ENCODE measurements around the gene KLHDC8A.
A peak's percentile ranks its signal among the peaks of the same experiment; 100 is the strongest.
"Not testable (repeated sequence)": the region's sequence is repeated elsewhere in the genome, so short reads cannot be mapped to it uniquely, and the experiment has no call there.

KLHDC8A gene

GRCh38 chr1:205306929-205307566 lies 49.7 kb downstream of the KLHDC8A start:
- intact Hi-C loops (cut with DNase I), result no loop called here
- DNase-seq, result no peak

- intact Hi-C loops (cut with DNase I), result no loop called here
- no peak for DNase-seq
Observed at GRCh38 chr1:205304695-205305070, 52.0 kb downstream of the KLHDC8A start.

DNA sequence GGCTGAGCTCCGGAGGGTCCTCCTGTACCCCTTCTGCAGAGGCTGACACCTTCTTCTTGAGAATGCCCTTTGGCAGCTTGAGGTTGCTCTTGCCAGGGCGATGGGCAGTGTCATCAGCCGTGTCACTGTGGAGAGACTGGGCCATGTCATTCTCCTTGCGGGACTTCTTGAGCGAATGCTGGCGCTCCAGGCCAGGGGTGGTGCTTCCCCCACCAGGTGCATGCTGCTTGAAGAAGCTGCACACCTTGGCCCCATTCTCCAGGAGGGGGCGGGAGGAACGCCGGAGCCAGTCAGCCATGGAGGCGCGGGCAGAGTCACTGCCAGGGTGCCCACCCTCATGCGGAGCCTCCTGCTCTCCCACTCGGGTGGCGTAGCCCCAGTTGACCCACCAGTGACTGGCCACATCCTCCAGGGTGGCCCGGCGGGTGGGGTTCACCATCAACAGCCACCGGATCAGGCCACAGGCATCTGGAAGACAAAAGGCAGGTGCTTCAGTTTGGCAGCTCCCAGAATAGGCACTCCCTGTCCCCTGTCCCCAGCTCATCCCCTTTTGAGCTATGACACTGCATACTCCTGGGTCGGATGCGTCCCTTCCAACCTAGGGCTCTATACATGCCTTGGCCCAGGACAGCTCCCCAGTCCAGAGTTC lies 52.6 kb downstream of the KLHDC8A start:
- DNase-seq, result no peak

DNA sequence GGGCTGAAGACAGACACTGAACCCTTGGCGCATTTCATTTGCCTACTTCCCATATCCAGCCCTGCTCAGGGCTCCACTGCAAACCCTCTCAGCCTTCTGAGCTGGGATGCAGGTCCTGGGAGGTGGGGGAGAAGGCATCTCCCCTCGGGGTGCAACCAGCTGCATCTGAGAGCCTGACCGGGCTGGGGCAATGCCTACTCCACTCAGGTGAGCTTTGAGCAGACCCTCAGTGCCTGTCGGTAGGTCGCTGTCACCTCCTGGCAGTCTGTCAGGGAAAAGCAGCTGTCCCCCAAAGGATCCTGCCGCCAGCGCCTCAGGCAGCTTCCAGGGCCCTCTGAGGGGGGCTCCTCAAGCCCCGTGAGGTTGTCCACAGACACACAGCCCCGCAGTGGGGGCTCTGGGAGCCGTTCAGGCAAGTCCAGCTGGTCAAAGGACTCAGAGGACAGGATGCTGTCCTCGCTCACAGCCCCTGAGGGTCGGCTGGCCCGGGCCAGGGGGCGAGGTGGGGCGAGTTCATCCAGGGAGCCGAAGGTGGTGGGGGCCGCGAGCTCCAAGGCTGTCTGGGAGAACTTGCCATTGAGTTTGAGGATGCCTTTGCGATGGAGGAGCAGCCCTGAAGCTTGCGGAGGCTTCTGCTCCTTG lies 53.4 kb downstream of the KLHDC8A start:
- intact Hi-C loops (cut with DNase I), result no loop called here
- no peak for DNase-seq

More for the DNA sequence above, 52.6 kb downstream of the KLHDC8A start:
- intact Hi-C loops (cut with DNase I), result no loop called here

DNA sequence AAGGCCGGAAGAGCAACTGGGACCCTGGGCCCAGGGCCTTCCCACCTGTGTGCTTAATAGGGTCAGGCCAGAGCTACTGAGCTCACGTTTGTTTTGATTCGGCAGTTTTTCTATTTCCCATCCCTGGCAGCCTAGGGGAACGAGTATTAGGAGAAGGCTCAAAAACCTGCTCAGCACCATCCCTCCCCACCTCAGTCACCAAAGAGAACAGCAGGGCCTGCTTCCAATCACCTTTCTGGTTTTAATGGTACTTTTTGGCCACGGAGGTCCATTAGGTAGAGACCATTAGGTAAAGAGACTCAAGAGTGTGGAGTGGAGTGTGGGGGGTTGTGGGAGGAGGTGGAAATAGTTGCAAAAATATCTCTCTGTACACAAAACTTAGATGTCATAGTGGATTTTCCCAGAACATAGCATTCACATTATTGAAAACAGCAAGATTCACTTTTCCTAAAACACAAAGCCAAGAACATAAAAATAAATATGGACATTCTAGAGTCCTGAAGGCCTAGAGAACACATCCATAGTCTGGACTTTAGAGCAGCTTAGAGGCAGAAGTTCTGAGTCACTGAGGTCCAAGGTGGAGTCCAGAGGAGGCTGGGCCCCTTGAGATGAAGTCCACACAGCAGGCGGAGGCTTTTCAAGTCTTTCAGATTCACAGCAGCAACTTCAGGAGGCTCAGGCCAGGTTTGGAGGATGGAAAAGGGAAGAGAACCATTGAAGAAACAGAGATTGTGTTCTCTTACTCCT lies 54.7 kb downstream of the KLHDC8A start:
- DNase-seq, result no peak
- intact Hi-C loops (cut with DNase I), result no loop called here

GRCh38 chr1:205301205-205301821 lies 55.4 kb downstream of the KLHDC8A start:
- peak in 18 of 42 donors; percentile 13 to 63 (median 40) for DNase-seq

GRCh38 chr1:205300149-205300548 lies 56.6 kb downstream of the KLHDC8A start:
- no peak for DNase-seq
- intact Hi-C loops (cut with DNase I), result no loop called here

More at GRCh38 chr1:205301205-205301821, 55.4 kb downstream of the KLHDC8A start:
- intact Hi-C loops (cut with DNase I), result no loop called here

DNA sequence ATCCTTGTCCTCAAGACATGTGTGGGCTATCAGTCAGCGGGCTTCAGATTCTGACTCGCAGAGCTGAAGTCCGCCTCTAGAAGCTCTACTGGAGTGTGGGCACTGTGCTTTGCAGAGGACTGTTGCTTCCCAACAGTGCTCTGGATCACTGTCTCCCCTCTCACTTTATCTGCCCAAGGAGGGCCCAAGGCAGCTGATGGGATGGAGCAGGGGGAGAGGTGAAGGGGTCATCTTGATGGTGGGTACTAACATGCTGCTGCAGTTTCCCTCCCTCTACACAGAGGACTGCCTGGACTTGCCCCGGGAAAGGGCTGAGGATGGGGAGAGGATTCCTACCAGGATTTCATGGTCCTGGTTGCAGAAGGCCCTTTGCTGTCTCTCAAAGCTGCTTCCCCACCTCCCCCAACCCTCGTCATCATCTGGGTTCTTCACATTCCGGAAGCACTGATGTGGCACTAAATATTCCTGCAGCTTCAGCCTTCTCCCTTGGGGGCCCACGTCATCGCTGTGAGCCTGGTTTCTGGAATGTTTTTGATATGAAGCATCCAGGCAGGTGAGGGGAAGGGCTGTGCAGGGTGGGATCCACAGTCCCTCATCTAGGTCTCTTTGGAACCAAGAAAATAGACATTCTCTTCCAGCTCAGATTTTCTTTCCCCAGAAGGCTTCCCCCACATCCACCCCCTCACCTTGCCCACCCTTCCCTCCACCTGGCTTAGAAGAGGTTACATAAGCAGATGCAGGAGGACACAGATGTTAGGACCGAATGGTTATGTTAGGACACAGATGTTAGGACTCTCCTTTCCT lies 58.3 kb downstream of the KLHDC8A start:
- intact Hi-C loops (cut with DNase I), result no loop called here

GRCh38 chr1:205297546-205298177 lies 59.1 kb downstream of the KLHDC8A start:
- DNase-seq; intact Hi-C loops (cut with DNase I): not testable (repeated sequence)

More for the DNA sequence above, 58.3 kb downstream of the KLHDC8A start:
- DNase-seq, result peak in 32 of 42 donors; percentile 24 to 80 (median 54)

- intact Hi-C loops (cut with DNase I), result no loop called here
- DNase-seq, result no peak
Observed at GRCh38 chr1:205296154-205296553, 60.6 kb downstream of the KLHDC8A start.

GRCh38 chr1:205294934-205295333 lies 61.8 kb downstream of the KLHDC8A start:
- DNase-seq, result no peak
- intact Hi-C loops (cut with DNase I), result no loop called here

- intact Hi-C loops (cut with DNase I), result no loop called here
- no peak for DNase-seq
Observed at GRCh38 chr1:205294175-205294917, 62.4 kb downstream of the KLHDC8A start.

- intact Hi-C loops (cut with DNase I), result no loop called here
- DNase-seq, result no peak
Observed at GRCh38 chr1:205293350-205294074, 63.2 kb downstream of the KLHDC8A start.

DNA sequence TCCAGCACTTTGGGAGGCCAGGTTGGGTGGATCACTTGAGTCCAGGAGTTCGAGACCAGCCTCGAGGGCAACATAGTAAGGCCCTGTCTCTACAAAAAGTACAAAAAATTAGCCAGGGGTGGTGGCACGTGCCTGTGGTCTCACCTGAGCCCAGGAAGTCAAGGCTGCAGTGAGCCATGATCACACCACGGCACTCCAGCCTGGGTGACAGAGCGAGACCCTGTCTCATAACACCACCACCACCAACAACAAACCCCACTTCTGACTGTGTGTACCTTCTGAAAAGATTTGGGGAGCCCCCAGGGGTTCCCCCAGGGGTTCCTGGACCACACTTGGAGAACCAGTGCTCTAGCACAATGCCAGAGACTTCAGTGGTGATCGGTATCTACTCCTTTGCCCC lies 65.1 kb downstream of the KLHDC8A start:
- no peak for DNase-seq
- intact Hi-C loops (cut with DNase I), result no loop called here

- intact Hi-C loops (cut with DNase I), result no loop called here
- DNase-seq, result peak in 28 of 42 donors; percentile 19 to 63 (median 44)
Observed at GRCh38 chr1:205287767-205288559, 68.8 kb downstream of the KLHDC8A start.

DNA sequence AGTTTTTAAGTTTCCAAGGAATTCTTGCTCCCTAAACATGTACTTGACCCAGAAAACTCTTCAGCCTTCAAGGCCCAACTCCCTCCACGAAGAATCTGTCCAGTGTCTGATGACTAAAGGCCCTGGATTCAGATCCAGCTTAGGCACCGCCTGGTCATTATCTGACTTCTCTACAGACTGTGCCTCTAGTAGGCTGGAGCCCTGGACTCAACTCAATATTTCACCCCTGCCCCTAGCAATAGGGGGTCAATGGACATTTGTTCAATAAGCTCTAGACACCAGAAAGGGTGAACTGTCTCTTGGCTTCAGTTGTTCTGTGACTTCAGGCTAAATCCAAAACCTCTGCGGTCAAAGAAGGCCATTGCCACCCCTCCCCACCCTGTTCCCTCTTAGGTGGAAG lies 69.6 kb downstream of the KLHDC8A start:
- intact Hi-C loops (cut with DNase I), result no loop called here
- no peak for DNase-seq

All from head of caudate nucleus (tissue), 42 donors.